GM19099 (cell line): ENCODE measurements around the gene RNASE13.

Experiments used
- POLR2A ChIP-seq: IDR thresholded peaks from 3 replicates; pipeline ENCODE4 v1.6.1; 2011; ENCODE audit warnings: low read depth; ENCODE audit not compliant: insufficient read length; ENCODE audit errors: extremely low read depth

Gene RNASE13

DNA sequence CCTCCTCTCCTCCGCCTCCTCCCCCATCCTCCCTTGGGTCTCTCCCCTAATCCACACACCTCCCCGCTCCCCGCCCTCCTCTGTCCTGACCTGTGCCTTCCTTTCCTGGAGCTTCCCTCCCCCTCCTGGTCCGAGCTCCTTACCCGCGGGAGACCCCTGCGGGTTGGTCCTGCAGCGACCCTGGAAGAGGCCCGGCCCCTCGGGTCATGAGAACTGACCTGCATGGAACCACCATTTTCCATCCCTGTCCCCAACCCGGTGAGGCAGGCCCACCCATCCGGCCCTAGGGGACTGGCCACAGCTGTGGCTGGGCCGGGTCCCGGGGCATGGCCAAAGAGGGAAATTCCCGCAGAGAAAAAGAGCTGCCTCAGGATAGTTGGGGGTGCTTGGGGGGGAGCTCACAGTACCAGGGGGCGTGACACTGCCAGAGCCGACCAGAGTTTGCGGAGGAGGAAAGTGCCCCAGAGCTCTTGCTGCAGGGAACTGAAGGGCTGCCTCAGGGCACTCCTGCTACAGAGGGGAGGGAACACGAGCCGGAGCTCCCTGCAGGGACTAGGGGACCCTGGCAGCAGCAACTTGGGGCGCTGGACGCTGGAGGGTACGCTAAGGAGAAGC, 36.1 kb upstream of the RNASE13 start:
- TF ChIP-seq POLR2A = no peak

DNA sequence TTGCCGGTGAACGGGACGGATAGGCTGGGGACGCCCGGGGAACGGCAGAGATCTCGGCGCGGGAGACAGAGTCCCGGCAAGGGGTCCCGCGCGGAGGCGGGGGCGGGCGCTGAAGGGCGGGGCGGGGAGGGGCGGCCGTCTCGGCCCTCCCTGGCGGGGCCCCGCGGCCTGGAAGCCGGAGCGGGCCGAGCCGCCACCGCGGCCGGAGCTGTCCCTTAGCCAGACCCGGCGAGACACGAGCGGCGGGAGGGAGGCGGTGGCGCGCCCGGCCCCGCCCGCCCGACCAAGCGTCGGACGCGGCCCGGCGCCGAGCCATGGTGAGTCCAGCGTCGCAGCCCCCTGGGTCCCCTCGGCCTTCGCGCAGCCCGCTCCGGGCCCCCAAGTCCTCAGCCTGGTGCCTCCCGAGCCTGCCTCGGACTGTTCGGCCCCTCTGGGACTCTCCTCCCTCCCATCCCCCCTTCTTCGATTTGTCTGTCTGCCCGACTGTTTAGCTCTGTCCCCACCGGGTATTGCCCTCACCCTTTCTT, 35.5 kb upstream of the RNASE13 start, which contains the start of gene ARHGEF40:
Gene ARHGEF40 (plus strand): TSS at position 222 of the 527 bp plus-strand sequence. CDS start 93 bp downstream, at position 315.
- TF ChIP-seq POLR2A = no peak

DNA sequence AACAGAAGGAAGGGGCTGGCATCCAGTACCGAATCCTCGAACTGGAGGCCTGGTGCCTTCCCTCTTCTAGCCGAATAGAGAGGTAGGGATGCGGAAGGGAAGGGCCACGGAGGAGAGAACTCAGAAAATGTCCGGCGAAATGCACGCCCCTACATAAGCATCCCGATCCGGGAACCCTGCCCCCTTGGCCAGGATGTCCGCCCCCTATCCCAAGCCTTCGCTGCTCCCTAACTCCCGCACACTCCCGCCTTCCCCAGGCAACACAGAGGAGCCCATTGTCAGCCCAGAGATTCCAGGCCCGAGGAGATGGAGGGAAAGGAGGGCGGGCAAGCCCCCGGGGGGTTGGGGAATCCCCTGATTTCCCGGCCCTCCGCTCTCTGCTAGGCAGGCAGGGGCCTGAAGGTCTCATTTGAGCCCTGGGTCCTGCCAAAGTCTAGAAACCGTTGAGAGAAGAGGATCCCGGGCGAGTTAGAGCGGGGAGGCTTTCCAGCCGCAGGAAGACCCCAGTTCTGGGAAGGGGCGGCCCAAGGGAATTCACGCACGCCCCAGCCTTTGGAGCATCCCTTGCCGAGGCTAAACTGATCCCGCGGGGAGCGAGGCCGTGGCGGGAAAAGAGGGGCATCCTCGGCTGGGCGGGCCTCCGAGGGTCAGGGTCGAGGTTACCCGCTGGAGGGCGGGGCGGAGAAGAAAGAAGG, 34.9 kb upstream of the RNASE13 start:
- no peak for TF ChIP-seq POLR2A

DNA sequence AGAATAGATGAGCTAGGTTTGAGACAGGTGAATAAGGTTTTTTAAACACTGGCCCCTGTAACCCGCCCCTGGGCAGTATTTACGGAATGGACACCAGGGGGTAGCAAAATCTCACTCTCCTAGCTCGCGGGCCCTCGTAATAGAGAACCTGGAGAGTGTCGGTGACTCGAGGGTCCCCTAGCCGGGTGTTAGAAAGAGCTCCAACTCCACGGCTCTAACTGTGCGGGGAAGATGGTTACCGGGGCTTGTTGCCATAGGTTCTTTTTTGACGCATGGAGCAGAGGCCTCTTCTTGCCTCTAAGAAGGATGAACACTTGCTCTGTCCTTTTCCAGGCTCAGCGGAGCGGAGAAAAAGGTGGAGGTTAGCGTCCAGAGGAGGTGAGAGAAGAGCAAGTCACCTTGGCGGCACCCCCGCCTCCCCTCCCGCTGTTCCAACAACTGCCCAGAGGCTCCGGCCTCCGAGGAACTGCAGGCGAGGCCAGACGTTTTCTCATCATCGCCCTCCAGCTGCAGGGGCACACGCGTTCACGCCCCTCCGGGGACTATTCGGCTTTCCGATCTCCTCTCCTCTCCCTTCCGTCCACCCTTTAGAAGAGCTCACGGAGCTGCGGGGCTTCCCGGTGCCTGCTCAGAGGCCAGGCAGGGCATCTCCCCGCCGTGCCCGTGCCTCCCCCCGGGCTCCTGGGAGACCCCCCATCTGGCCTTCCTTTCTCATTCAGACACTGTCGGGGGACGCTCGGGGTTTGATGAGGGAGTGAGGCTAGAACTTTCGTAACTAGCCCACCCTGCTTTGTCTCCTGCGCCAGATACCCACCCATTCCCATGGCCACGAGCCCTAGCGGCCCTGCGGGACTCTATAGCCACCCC, 34.1 kb upstream of the RNASE13 start:
- no peak for TF ChIP-seq POLR2A

DNA sequence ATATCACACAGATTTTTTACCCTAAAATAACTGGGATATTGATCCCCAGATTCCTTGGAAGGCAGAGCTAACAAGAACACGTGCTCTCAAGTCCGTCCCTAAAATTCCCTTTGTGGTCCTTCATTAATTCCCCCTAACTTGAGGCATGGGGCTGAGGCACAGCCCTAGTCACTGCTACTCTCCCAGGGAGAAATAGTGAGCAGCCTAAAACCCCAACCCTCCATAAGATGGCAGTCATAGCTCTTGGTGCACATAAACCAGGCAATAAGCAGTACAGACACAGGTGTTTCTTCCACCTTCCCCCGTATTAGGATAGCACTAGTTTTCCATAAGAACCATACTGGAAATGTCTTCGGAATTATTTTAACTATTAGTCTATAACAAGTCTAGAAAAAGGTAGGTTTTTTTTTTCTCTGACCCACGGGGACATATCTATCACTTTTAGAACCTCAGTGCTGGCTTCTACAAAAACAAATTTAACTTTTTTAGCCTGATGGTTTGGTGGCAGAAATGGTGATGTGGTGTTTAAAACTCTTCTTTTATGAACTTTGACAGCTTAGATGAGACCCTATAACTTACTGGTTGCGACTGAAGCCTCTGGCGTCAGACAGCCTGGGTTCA, 32.4 kb upstream of the RNASE13 start:
- no peak for TF ChIP-seq POLR2A

DNA sequence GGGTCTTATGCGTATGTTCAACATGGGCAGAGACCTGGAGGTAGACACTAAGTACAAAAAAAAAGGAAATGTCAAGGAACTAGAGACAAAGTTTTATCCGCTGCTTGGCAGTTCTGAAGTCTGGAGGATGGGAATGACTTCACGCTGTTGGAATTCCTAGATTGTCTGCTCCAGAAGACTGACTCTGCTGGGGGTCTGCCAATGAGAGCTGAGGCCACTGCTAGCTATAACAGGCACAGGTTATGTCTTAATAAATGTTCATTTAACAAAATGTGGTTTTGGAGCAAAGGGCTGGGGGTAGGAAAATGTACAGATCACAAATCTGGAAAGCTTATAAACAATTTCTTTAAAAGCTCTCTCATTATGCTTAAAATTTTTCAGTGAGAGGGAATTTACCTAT, 28.9 kb upstream of the RNASE13 start:
- no peak for TF ChIP-seq POLR2A

DNA sequence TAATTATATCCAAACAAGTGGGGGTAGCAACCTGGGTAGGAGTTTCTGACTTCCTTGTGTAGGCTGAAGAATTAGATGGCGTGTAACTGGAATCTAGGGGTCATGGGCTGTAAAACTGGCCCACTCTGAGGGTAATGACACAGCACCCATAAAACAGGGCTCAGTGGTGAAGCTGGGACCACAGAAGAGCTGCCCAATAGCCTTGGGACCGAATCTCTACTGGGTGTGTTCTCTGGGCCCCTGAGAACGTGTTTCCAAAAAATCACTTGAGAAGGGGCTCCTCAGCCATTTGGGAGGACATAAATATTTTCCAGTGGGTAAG, 26.7 kb upstream of the RNASE13 start:
- TF ChIP-seq POLR2A = no peak

DNA sequence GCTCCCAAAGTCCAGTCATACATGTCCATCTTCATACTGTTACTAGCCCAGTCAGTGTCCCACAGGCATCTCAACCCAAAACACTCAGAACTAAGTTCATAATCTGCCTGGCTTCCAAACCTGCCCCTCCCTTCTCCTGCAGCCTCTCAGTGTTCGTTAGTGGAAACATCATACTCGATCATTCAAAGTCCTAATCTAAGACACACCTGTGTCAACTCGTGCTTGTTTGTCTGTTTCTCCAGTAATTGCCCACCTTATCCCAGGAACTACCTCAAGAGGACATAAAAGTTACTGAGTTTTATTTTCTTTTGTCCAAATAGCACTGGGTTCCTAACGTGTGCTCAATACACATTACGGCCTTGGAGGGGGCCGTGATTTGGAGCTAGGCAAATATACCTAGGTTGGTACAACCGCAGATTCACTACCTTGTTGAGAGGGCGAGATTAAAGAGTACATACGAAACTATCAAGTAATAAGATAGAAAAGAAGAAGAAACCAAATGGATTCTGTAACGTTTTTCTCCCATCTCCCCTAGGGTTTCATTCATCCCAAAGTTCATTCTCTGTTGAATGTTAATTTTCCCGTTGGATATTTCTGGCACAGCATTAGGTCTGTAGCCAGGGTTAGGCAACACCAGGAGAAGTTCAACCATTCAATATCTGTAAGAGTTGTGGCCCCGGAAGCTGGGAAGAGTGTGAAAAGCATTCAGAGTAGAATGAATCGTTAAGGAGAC, 26.2 kb upstream of the RNASE13 start:
- no peak for TF ChIP-seq POLR2A

DNA sequence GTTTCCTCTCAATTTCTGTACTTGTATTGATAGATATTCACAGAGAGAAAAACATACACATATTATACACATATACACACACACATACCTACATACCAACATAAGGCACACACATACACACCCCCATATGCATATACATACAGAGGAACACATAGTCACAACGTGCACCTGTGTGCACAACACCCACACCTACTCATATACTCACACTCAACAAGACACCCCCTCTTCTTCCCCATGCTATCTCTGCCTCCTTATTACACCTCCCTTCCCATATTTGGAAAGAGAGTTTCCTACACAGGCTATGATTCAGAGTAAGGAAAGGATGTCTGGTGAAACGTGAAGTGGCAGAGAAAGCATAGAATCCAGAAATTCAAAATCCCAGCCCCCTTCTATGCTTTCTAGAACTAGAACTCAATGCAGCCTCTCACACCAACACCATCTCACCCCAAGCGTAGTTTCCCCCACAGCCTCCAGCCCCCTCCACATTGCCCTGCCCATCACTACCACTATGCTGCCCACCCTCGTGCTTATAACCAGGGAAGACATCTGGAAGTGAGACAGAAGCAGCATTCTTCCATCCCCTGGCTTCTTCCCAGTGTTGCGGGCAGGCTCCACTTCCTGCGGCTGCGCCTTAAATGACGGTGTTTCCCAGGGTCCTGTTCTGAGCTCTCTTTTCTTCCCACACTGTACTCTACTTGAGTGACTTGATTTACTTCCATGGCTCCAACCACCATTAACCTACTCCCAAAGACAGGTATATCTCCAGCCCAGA, 25.4 kb upstream of the RNASE13 start:
- TF ChIP-seq POLR2A = no peak

DNA sequence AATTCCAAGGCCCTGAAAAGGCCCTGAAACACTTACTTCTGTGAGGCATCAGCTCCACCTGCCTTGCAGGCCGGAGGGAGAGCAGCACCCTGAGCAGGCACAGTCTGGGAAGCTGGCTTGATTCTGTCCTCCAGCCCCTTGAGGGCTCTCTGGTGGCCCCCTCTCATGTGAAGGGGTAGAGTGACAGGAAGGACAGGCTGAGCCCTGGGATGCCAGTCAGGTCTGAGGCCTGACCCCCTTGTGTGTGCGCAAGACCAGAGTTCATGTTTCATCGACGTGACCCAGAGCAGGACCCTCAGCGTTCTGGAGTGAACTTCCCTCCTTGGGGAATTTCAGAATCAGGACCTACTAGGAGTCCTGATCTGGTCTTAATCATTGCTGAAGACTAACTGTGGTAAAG, 24.3 kb upstream of the RNASE13 start:
- TF ChIP-seq POLR2A = no peak

DNA sequence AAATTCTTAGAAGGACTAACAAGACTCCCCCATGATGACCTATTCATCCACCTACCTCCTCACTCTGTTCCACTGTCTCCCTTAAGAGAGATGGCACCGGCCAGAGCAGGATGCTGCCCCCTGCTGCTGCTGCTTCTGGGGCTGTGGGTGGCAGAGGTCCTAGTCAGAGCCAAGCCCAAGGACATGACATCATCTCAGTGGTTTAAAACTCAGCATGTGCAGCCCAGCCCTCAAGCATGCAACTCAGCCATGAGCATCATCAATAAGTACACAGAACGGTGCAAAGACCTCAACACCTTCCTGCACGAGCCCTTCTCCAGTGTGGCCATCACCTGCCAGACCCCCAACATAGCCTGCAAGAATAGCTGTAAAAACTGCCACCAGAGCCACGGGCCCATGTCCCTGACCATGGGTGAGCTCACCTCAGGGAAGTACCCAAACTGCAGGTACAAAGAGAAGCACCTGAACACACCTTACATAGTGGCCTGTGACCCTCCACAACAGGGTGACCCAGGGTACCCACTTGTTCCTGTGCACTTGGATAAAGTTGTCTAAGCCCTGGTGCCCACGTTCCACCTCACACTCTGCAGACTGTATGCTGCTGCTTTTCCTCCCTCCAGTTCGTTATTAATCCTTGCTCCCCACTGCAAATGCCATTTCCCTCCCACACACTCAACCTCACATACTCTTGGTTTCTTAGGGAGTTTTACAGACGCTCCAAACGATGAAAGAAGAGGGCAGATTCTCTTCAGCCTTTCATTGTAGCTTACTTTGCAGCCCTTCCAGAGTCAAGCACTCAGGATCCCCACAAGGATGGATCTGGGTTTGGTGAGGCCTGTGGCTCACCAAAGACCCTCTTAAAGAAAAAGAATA, 23.4 kb upstream of the RNASE13 start, which contains the start of gene RNASE8:
Gene RNASE8 (plus strand): TSS at position 20 of the 873 bp plus-strand sequence. CDS start 71 bp downstream, at position 91.
- TF ChIP-seq POLR2A = no peak

DNA sequence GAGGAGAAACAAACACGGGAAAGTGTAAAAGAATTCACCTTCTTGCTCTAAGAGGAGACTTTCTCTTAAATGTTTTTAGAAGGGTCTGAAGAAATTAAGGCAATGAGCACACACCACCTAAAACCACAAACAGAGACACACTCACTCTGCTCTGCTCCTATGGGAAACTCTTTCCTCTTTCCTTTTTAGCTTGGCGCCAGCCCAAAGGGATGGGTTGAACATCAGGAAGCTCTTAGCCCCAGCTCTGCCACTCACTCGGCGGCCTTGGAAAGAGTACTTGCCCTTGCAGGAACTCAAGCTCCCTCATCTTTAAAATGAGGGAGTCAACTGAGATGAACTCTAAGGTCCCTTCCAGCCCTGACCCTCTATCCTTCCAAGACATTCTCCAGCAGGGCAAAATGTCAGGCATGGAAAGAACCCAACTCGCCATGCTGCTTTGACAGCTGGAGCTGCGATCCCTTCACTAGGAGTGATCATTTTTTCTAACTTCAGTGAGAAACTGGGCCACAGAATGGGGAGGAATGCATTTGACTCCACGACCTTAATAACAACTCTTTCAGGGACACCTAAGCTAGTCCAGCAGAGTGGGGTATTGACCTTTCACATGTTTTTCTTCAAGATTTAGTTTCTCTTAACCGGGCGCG, 22.0 kb upstream of the RNASE13 start:
- no peak for TF ChIP-seq POLR2A
